HG02885 (cell line): ENCODE data around the gene TRPV5.

Source experiments
- ATAC-seq: cut with Tn5 transposase; IDR thresholded peaks from one replicate; pipeline ENCODE4 v1.9.1; 2021; ENCODE audit warnings: mild to moderate bottlenecking; ENCODE audit not compliant: unreplicated experiment, poor library complexity

Gene TRPV5

DNA sequence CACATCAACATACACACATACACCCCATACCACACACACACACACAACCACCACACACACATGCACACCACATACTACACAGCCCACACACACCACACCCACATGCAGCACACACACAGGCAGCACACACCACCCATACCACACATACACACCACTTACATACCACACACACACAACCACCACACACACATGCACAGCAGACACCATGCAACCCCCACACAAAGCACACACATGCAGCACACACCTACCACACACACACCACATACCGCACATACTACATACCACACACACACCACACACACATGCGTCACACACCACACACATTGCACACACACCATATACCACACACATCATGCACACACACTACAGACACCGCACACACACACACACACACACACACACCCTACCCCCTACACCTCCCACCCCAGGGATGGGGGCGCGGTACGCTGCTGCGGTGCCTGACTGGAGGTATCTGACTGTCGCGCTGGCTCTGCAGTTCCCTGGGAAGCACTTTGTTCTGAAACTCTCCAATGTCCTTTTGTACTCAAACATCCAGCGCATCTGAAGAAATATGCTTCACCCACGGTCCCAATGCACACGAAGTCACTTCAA is 42.6 kb downstream of the TRPV5 start:
- no peak for ATAC-seq

DNA sequence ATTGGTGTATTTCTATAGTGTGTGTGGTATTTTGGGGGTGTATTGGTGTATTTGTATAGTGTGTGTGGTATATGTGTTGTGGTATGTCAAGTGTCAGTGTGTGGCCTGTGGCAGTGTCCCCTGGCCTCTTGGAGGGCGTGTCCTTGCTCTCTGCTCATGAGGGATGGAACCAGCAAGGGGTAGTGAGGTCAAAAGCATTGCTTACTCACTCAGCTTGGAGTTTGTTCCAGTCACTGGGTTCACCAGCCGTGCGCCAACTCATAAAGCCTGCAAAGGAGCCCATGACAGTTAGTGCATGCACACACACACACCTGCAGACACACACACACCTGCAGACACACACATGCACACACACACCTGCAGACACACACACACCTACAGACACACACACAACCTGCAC is 43.7 kb downstream of the TRPV5 start:
- ATAC-seq = no peak

DNA sequence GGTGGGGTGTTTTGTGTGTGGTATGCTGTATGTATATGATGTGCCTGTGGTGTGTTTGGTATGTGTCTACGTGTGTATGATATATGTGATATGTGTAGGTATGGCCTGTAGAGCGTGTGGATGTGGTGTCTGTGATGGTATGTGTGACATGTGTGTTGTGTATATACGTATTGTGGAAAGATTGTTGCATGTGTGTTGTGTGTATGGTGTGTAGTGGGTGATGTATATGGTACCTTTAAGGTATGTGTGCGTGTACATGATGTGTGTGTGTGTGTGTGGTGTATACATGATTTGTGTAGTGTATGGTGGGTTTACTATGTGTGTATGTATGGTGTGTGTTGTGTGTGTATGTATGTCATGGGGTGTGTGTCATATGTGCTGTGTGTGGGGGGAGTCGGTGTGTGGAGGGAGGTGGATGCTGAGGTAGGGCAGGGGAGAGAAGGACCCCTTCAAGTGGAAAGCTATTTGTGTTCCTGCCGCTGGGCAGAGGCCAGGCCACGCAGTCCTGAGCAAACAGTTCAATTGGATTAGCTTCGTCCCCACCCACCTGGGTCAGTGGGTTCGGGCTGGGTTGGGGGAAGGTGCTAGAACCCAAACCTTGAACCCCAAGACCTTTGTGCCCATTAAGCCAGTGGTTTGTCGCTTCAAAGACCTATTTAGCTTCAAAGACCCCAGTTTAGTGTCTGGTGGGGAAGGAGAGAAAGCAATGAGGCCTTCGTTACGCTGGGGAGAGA is 46.1 kb downstream of the TRPV5 start:
- no peak for ATAC-seq

DNA sequence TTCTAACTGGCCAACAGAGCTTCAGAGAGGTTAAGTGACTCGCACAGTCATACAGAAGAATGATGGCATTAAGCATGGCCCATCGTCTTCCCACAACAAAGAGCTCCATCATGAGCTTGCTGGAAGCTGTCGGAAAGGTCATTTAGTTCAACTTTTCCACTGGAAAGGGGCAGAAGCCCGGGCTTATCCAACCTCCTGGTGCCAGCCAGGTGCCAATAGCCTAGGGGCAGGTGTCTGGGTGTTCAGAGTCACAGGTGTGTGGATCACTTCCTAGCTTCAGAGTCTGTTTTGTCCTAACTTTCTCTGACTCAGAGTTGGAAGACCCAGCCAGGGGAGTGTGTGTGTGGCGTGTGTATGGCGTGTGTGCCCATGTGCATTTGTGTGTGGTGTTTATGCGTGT is 46.7 kb downstream of the TRPV5 start:
- ATAC-seq = no peak

DNA sequence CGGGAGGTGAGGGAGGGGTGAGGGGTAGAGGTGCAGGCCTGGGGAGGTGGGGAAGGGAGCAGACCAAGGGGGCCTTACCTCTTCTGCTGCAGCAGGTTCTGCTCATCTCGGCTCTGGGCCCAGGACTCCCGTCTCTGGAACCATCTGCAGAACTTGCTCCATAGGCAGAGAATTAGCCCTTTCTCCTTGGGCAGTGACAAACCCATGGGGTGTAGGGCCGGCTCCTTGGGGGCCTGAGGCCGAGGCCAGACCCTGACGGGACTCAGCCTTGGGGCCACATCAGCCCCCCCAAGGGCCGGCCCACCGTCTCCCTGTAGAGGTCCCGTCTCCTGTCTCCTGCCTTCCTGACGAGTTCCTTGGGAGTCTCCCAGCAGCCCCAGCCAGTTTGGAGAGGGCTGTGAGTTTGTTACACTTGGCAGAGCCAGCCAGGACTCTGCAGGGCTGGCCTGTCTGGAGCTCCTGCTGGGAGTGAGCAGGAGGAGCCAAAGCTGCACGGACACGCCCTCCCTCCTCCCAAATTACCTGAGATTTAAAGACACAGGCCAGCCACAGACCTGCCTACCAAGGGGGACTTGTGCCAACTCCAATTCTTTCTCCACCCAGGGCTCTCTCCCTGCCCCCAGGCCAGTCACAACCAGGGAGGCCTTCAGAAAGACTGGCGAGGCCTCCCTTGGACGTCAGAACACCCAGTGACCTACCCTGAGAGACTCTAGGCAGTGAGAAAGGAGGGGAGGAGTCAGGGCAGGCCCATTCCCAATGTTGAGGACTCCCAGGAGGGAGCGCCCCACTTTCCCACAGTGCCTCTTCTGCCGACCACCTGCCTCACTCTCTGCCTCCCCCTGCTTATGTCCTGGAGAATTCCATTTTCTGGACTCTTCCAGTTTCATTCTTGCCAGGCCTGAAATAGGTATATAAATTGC is 48.0 kb downstream of the TRPV5 start, which contains the start of gene TRPV6:
TSS of gene TRPV6 (minus strand) at position 435 of the 920 bp plus-strand sequence.
- no peak for ATAC-seq

DNA sequence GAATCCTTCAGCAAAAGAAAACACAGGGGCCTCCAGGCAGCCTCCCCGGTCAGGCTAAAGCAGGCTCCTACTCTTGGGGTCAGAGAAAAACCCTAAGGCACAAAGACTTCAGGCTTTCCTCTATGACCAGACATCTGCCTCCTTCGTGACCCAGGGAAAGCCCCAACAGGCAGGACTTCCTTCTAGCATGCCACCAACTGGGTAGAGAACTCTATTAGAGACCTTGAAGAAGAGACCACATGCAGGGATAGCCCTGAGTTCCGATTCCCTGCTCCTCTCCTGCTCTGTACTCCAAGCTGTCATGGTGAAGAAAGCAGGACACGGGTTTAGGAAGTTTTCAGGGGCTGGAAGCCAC is 49.3 kb downstream of the TRPV5 start:
- ATAC-seq = no peak

DNA sequence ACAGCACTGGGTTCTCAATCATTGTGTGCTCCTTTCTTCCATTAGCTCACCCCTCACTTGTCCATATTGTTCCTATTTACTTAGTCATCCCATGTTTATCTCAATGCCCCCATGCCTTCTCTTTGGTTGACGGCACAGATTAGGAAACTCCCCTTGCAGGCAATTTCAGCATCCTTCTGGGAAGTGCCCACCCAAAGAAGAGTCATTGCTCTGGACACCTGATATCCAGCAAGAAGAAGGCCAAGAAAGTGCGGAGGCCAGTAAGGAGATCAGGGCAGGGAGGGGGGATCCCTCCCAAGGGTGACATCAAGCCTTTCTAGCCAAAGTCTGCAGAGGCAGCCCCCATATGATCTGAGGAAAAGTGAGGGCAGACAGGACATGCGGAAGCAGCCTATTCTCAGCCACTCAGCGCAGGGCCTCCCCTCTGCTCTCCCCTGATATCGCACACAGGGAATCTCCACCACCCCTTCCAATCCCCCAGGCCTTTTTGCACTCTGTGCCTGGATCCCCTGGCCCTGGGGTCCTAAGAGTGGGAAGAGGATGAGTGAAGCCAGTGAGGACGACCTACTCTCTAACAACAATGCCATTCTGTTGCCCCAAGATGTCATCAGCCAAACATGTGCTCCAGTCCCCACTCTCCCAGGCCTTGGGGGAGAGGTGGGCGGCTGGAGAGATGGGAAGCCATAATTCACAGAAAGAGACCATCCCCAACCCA is 49.8 kb downstream of the TRPV5 start:
- ATAC-seq = no peak

DNA sequence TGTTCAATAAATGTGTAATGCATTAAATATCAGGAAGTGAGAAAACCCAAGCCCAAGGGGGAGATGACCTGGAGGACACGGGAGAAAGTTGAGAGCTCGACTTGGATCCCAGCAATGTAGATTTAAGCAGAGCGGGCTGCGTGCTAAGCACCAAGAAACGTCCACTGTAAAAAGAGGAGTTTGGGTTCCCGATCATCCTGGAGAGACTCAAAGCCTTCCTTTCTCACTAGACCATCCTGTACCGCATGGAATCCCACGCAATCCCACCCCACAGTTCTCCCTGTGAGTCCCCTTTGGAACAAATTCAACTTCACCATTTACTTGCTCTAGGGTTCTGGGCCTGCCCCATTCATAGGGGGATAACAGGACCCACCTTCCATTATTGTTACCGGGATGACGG is 50.4 kb downstream of the TRPV5 start:
- ATAC-seq = no peak

DNA sequence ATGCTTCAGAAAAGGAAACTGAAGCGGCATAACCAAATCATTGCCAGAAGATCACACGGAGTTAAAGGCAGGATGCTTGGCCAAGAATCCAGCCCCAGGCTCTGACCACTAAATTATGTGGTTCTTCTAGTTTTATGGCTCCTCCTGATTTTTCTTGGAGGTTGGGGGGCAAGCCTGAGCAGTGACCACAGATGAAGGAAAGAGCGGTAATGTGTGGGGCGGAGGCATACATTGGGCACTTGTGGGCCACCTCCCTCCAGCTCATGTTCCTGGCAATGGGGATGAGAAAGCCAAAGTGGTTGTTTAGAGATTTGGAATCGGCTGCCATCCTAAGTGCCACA is 51.2 kb downstream of the TRPV5 start:
- no peak for ATAC-seq

DNA sequence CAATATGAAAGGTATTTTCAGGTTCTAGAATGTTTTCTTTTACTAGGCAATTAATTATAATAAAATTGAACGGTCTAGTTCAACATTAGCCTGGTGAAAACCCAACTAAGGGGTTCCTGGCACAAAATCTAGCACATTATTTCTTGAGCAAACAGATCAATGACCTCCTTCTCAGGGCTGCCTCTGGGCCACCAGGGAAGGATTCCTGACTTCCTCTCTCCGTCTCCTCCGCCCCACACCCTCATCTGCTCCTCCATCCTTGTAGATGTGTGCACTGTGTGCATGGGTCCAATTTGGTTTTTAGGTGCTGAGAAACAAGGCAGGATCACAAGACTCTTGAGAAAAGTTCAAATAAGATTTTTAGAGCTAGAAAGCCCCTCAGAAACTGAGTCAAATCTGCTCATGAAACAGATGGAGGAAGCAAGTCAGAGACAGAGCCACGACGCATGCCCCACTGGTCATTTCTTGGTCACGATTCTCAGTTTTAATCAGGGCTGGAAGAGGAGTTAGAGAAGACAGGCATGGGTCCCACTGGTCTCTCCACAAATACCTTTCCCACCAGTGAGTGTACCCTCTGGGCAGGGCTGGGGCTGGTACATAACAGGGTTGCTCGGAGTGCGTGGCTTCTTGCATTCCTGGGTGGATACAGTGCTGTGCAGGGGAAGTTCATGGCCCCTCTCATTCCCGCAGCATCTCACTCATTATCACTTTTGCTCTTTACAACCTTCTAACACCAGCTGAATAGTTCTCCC is 51.8 kb downstream of the TRPV5 start:
- no peak for ATAC-seq

DNA sequence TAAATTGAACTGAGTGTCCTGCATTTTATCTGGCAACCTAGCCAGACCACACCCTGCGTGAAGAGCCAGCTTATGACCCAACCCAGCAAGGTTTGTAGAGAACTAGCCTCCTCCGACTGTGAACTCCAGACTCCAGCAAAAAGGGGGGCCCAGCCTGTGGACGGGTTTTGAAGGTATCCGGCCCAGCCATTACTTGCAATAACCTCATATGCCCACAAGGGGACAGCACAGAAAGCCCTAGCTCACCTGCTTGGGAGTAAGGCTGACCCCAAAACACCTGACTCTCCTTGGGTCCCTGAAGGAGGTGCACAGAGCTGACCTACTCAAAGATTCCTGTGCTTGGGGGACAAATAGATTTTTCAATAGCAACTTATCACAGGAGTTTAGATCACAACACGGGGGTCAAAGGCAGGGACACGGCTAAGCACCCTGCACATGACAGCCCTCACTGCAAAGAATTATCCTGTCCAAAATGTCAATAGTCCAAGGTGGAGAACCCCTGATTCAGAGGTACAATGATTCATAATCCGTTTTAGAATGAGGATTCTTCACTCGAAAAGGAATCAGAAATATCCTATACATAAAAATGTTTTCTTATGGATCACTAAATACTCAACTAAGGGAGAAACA is 52.6 kb downstream of the TRPV5 start:
- peak; percentile 81 for ATAC-seq

DNA sequence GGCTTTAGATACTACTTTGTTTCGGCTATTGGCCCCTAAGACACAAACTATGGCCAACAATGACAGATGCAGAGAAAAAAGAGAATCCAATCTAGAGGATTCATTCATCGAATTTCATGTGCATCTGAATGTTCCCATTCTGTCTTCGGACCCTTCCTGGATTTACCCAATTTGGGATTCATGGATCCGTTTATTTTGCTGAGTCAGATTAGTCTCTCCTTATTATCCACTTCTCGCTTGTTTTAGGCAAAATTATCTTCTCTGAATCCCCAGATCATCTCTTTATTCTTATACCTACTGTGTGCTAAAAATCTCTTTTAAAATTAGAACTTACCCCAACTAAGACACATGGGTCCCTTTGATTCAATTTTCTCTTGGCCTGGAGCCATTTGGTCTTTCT is 54.5 kb downstream of the TRPV5 start:
- no peak for ATAC-seq

DNA sequence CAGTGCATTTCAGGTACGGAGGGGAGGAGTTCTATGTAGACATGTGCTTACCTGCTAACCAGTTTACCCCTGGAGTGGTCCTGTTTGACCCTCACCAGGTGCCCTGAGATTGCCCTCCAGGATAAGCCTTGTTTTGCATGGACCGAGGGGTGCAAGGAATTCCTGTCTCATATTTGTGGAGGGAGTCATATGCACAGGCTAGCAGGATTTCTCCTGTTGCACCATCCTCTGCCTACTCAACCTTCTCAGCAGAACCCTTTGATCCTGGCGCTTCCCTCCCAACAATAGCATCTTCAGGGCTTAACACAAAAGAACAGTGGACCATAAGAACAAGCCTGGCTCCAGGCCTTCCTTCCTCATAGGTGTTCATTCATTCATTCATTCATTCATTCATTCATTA is 55.2 kb downstream of the TRPV5 start:
- ATAC-seq = no peak

DNA sequence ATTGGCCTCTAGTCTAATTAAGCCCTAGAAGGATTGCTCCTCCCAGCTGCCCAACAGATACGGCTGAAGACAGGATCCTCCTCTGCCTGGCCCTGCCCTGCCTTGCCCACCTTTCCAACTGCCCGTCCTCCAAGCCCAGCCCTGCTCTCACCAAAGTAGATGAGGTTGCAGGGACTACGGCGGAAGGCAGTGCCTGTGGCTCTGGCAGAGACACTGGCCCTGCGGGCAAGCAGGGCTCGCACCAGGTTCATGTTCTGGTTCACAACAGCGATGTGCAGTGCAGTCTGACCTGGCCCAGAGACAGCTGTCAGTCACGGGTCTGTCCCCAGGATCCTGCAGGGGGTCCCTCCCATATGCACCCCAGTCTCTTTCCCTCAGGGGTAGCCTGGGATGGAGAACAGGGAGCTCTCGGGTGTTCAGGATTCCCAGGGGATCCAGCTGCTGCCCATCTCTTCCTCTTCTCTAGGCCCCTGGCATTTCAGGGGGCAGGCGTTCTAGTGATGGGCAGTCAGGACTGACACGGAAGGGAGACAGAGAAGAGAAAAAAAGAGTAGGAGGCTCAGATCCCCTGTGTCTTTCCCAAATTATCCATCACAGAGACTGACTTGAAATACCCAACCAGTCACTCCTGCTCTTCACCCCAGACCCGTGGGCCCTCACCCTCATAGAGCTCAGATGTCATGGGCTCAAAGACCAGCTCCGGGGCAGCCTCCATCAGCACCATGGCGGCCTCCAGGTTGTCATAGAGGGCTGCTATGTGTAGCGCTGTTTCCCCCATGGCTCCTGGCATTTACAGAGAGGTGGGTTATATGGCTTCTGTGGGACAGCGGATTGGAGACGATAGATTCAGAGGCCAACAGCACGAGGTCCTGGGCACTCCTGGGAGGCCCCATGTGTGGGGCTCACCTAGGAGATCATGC is 56.3 kb downstream of the TRPV5 start:
- ATAC-seq = no peak

DNA sequence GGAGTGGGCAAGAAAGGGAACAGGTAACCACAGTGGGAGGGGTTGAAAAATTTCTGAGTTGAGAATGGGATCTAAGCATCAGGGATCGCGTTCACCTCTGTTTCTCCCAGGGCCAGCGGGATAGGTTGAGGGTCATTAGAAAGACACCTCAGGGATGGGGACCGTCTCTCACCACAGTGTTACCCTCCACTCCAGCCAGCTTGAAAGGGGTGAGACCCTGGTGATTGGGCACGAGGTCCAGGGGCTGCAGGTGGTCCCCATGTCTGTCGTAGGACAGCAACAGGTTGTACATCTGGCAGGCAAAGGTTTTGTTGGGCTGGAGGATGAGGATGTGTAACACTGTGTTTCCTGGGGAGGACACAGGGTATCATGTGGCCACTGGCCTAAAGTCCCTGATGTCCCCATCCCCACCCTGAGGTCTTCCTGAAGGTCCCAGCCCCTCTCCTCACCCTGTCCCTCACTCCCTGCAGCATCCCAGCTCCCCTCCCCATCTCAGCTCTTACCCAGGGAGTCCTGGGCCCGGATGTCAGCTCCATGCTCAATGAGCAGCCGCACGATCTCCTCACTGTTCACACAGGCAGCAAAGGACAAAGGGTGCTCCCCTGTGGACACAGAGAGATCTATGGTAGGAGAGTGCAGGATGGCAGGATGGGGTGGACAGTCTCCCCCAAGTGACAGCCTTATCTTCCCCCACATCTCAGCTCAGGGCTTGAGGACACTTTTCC is 57.1 kb downstream of the TRPV5 start:
- ATAC-seq = no peak

DNA sequence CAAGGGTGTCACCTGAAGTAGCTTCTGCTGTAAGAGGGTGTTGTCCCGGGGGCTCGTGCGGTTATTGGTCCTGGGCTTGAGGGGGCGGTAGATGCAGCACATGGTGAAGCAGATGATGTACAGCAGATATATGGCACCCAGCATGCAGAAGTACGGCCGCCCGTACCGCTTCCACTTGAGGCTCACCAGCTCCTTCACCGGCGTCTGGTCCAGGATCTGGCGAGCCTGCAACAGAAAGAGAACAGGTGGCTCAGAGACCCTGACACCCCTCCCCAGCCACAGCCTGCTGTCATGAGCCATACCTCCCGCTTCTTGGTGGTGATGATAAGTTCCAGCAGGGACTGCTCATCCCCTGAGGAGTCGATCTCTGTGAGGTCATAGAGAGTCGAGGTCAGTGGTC is 58.1 kb downstream of the TRPV5 start:
- ATAC-seq = no peak

DNA sequence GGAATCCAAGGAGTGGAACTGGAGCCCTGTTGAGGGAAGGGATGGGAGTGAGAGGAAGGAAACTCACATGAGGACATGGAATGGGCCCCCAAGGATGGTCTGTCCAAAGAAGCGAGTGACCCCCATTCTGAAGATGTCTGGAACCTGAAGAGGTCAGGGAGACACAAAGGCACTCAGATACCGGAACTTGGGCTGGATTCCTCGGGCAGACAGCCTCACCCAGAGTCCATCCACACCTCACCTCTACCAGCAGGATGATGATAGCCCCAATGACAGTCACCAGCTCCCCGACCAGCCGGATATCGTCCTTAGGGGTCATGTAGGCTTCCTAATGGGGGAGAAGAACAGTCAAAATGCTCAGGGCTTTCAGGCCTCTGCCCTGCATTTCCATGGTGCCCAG is 58.7 kb downstream of the TRPV5 start:
- ATAC-seq = no peak

DNA sequence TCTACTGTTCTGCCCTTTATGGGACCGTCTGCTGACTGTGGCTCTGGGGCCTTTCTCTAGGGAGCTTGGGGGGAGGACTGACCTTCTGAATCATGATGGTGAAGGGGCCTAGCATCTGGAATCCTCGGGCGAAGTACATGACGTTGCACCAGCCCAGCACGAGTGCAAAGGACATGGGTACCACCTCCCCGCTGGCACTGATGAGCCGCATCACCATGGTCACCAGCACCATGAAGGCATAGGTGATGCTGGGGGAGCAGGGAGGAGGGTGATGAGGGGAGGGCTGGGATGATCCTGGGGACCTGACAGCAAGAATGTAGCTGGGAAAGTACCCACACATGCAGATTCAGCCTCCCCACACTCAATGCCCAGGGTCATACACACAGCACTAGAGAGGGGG is 59.1 kb downstream of the TRPV5 start:
- ATAC-seq = no peak
